ENCODE measurements around the gene CEMIP. TPM values are rescaled to one million over a fixed set of nuclear protein-coding genes. Genes with fewer than 3 reads are reported as not detected.

Gene CEMIP
- total RNA-seq, 6 experiments from 2014 or later: 0.64 to 0.74 TPM; not detected in 4

DNA sequence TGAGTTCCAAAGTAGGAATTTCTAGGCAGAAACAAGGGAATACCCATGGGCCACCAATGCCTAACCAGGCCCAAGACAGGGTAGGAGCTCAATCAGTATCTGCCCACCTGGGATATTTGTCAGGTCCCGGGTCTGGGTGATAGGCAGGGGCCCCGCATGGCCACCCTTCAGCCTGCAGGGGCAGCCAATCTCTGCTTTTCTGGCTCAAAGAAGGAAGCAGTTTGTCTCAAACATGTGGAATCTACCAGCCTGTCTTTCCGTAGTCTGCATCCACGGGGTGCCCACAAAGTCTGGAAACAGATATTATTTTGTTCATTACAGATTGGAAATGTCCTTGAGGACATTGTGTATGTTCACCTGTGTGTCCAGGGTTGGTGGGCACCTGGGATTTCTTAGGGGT lies 56.2 kb downstream of the CEMIP start:
- Histone ChIP-seq H3K9me3 (no peaks in the 10 kb centered on the region), H3K27ac (no peak overlapping the region), H3K4me1 (no peaks in the 10 kb centered on the region), H3K36me3 (no peaks in the 10 kb centered on the region), H3K27me3 (no peaks in the 10 kb centered on the region), H3K4me3 (no peak overlapping the region)
- DNase-seq (no peak), ATAC-seq (no peak)
- 76% methylated on average over 3 of the region's 4 CpGs for WGBS (ENCODE audit: insufficient coverage, low coverage, low lambda C conversion rate, missing lambda C conversion rate)
- TF ChIP-seq, protein P1, sequence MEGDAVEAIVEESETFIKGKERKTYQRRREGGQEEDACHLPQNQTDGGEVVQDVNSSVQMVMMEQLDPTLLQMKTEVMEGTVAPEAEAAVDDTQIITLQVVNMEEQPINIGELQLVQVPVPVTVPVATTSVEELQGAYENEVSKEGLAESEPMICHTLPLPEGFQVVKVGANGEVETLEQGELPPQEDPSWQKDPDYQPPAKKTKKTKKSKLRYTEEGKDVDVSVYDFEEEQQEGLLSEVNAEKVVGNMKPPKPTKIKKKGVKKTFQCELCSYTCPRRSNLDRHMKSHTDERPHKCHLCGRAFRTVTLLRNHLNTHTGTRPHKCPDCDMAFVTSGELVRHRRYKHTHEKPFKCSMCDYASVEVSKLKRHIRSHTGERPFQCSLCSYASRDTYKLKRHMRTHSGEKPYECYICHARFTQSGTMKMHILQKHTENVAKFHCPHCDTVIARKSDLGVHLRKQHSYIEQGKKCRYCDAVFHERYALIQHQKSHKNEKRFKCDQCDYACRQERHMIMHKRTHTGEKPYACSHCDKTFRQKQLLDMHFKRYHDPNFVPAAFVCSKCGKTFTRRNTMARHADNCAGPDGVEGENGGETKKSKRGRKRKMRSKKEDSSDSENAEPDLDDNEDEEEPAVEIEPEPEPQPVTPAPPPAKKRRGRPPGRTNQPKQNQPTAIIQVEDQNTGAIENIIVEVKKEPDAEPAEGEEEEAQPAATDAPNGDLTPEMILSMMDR (IDR thresholded peaks at IDR 0.05): no peak
- TF ChIP-seq POLR2A (IDR thresholded peaks at IDR 0.05): no peak
- intact Hi-C loops (cut with DNase I): no loop called here

DNA sequence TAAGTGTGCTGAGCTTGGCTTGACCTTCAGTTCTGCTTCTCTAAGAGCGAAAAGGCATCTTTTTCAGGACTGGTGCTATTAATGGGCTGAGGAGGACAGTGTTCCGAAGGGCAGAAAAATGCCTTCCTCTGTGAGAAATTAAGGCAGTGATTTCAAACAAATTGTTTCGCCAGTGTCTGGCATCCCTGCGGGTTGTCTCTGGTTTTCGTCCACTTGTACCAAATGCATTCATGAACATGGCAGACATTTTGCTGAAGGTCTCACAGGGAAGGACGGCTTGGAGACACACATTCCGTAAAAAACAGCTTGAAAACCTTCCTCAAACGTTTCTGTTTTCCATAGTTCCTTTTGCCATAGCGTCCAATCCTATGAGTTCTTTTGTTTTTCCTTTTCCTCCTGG lies 57.1 kb downstream of the CEMIP start:
- TF ChIP-seq POLR2A (IDR thresholded peaks at IDR 0.05): no peak
- TF ChIP-seq, protein P1 (IDR thresholded peaks at IDR 0.05): no peak
- 68% methylated on average over 6 of the region's 9 CpGs for WGBS (ENCODE audit: insufficient coverage, low coverage, low lambda C conversion rate, missing lambda C conversion rate)
- DNase-seq (no peak), ATAC-seq (no peak)
- Histone ChIP-seq H3K4me3 (no peak overlapping the region), H3K36me3 (no peaks in the 10 kb centered on the region), H3K9me3 (no peaks in the 10 kb centered on the region), H3K4me1 (no peaks in the 10 kb centered on the region), H3K27ac (no peak overlapping the region), H3K27me3 (no peaks in the 10 kb centered on the region)
- intact Hi-C loops (cut with DNase I): no loop called here

DNA sequence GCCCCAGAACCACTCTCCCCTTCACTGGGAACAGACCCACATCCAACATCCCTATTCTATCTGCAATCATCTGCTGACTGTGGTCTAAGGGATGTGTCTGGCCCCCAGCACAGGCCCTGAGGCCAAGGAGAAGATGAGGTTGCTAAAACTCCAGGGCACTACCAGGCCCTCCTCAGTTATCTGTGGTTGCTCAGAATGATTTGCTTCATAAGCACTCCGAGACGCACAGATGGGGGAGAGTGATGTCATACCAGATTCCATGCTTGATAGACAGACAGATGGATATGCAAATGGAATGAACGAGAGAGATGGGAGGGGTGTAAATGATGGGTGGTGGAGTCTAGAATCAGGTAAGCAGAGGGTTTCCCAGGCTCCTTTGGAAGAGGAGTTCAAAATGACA lies 57.8 kb downstream of the CEMIP start:
- intact Hi-C loops (cut with DNase I): no loop called here
- Histone ChIP-seq H3K9me3 (no peaks in the 10 kb centered on the region), H3K4me3 (no peak overlapping the region), H3K36me3 (no peaks in the 10 kb centered on the region), H3K27me3 (no peaks in the 10 kb centered on the region), H3K27ac (no peak overlapping the region), H3K4me1 (no peaks in the 10 kb centered on the region)
- 72% methylated on average over 3 of the region's 3 CpGs for WGBS (ENCODE audit: insufficient coverage, low coverage, low lambda C conversion rate, missing lambda C conversion rate)
- DNase-seq: no peak
- ATAC-seq: no peak
- TF ChIP-seq POLR2A (IDR thresholded peaks at IDR 0.05): no peak
- TF ChIP-seq, protein P1 (IDR thresholded peaks at IDR 0.05): no peak

DNA sequence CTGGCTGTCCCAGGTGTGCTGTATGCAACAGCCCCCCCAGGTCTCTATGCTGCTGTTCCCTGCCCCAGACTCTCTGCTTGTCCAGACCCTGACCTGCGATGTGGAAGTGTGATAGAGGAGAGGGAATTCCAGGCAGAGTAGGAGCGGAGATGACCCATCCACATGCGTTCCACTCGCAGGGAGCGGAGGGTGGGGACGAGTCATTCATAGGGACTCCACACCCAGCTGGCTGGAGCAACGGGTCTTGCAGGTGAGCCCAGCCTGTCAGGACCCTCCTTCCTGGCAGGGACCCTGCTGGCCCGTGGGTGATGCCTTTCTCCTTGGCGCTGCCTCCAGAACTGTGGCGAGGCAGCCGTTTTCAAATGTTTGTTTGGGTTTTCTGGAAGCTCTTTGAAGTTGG lies 58.8 kb downstream of the CEMIP start:
- Histone ChIP-seq H3K27me3 (no peaks in the 10 kb centered on the region), H3K4me1 (no peaks in the 10 kb centered on the region), H3K9me3 (no peaks in the 10 kb centered on the region), H3K36me3 (no peaks in the 10 kb centered on the region), H3K4me3 (no peak overlapping the region), H3K27ac (no peak overlapping the region)
- WGBS (ENCODE audit: insufficient coverage, low coverage, low lambda C conversion rate, missing lambda C conversion rate): 83% methylated on average over 7 of the region's 11 CpGs
- DNase-seq (no peak), ATAC-seq (no peak)
- TF ChIP-seq POLR2A (IDR thresholded peaks at IDR 0.05): no peak
- TF ChIP-seq, protein P1 (IDR thresholded peaks at IDR 0.05): no peak
- intact Hi-C loops (cut with DNase I): no loop called here

DNA sequence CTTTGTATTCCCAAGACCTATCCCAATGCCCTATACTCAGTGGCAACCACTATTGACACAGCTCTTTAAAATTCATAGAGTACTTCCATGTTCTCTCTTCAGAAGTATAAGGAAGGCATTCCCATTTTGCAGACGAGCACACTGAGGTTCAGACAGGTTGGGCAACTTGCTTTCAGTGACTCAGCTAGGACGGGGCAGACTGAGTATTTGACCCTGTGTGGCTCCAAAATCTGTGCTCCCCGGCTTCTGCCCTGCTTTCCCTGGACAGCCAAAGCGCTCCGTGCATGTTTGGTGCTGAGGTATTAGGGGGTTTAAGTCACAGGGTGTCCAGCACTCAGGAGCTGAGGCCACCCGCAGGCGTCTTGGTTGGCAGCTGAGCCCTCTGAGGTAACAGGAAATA lies 59.5 kb downstream of the CEMIP start:
- no peaks in the 10 kb centered on the region for H3K9me3 ChIP-seq
- TF ChIP-seq, protein P1 (IDR thresholded peaks at IDR 0.05): no peak
- no peak for TF ChIP-seq POLR2A (IDR thresholded peaks at IDR 0.05)
- H3K4me3 ChIP-seq: no peak overlapping the region
- no peaks in the 10 kb centered on the region for H3K27me3 ChIP-seq
- no peak for DNase-seq
- ATAC-seq: no peak
- H3K4me1 ChIP-seq: no peaks in the 10 kb centered on the region
- intact Hi-C loops (cut with DNase I): no loop called here
- WGBS (ENCODE audit: insufficient coverage, low coverage, low lambda C conversion rate, missing lambda C conversion rate): 79% methylated on average over 3 of the region's 7 CpGs
- no peaks in the 10 kb centered on the region for H3K36me3 ChIP-seq
- H3K27ac ChIP-seq: no peak overlapping the region
